Astrocyte (in vitro differentiated cells and primary cell): Measurements from ENCODE around the gene TOP3A.

Experiments
- EZH2 ChIP-seq: IDR thresholded peaks from 2 replicates; pipeline ENCODE4 v1.6.1; 2012; ENCODE audit warnings: mild to moderate bottlenecking, low read length, inconsistent platforms; ENCODE audit not compliant: insufficient read depth
- TF ChIP-seq, protein P1 (sequence below): IDR thresholded peaks from 2 replicates; pipeline ENCODE4 v1.5.1; 2011; ENCODE audit warnings: low read depth, mild to moderate bottlenecking, inconsistent platforms, low read length, moderate library complexity; ENCODE audit not compliant: insufficient read depth

DNA sequence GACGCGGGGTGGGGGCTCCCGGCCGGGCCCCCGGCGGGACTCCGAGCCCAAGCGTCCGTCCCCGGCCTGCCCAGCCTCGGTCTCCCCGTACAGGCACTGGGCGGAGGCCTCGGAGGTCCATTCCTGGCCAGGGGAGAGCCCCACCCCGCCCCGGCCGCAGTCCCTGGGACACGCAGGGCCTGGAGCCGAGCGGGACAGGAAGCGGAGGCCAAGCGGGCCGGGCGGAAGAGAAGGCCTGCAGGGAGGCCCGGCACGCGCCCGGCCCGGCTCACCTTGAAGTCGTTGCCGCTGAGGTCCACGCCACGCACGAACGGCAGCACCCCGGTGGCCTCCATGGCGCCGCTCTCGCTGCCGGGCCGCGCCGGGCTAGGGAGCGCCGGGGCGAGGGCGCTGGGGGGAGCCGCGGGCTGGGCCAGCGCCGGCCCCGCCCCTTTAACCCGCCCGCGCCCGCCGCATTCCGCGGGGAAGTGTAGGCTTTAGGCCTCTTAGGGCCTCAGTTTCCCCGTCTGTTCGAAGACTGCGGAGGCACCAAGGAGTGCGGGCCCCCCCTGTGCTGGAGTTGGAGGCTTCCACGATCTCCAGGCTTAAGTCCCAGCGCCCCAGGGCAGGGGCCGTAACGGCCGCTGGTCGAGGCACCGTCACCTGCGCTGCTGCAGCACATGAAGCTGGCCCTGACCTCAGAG is 56.3 kb downstream of the TOP3A start, which contains the start of gene FLII:
- TF ChIP-seq, protein P1, sequence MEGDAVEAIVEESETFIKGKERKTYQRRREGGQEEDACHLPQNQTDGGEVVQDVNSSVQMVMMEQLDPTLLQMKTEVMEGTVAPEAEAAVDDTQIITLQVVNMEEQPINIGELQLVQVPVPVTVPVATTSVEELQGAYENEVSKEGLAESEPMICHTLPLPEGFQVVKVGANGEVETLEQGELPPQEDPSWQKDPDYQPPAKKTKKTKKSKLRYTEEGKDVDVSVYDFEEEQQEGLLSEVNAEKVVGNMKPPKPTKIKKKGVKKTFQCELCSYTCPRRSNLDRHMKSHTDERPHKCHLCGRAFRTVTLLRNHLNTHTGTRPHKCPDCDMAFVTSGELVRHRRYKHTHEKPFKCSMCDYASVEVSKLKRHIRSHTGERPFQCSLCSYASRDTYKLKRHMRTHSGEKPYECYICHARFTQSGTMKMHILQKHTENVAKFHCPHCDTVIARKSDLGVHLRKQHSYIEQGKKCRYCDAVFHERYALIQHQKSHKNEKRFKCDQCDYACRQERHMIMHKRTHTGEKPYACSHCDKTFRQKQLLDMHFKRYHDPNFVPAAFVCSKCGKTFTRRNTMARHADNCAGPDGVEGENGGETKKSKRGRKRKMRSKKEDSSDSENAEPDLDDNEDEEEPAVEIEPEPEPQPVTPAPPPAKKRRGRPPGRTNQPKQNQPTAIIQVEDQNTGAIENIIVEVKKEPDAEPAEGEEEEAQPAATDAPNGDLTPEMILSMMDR: no peak
- no peak for TF ChIP-seq EZH2
